Testis (tissue), 3 donors: ENCODE results near the gene C11orf65. TPM values are rescaled to one million over a fixed set of nuclear protein-coding genes. Genes with fewer than 3 reads are reported as not detected.

Experiments used
- DNase-seq: peaks from one replicate; pipeline ENCODE4 v3.0.0-alpha.2; 2019
- H3K27ac ChIP-seq, 2 donors: fragments of 200-600 bp; sonication (generic); one replicate each; pipeline ENCODE4 v1.5.1; 2019
- H3K27me3 ChIP-seq: fragments of 200-600 bp; sonication (generic); one replicate; pipeline ENCODE4 v1.5.1; 2019
- H3K36me3 ChIP-seq: fragments of 200-600 bp; sonication (generic); one replicate; pipeline ENCODE4 v1.5.1; 2017; ENCODE audit warnings: low read depth; ENCODE audit errors: missing control alignments
- H3K4me1 ChIP-seq: fragments of 200-600 bp; sonication (generic); one replicate; pipeline ENCODE4 v1.5.1; 2019
- H3K4me3 ChIP-seq, 2 donors: fragments of 200-600 bp; sonication (generic); one replicate each; pipeline ENCODE4 v1.5.1; 2017 to 2019
- H3K9me3 ChIP-seq: fragments of 200-600 bp; sonication (generic); one replicate; pipeline ENCODE4 v1.5.1; 2017
- CTCF ChIP-seq, 3 experiments: fragments of 450-650 bp in 2 of 3; fragments of 200-600 bp in 1 of 3; sonication (generic) in 1 of 3; IDR thresholded peaks; one replicate each; pipeline ENCODE4 v1.5.1; 2016 to 2019; ENCODE audit warnings: antibody characterized with exemption in 3 of 3, mild to moderate bottlenecking in 2 of 3, moderate library complexity in 1 of 3
- POLR2A ChIP-seq: fragments of 450-650 bp; IDR thresholded peaks from one replicate; pipeline ENCODE4 v1.6.1; 2017; ENCODE audit warnings: antibody characterized with exemption, mild to moderate bottlenecking, moderate library complexity
- WGBS, 2 donors: methylation state at CpG; one replicate each; pipeline ENCODE4 v1.1.5; 2018; 5-methylcytosine and 5-hydroxymethylcytosine counted together
- intact Hi-C: fragments of 100-400 bp; cut with DNase I; formaldehyde crosslinking; loops from one replicate; pipeline ENCODE4 v1.15.1; 2023; ENCODE audit warnings: low total_unique reads
- polyA plus RNA-seq: library from polyadenylated mRNA; stranded (reverse); fragments of 350-450 nt; fragmentation: Illumina TruSeq; extraction: RNeasy Lipid Tissue Mini Kit (QIAGEN cat#74804); gene quantifications from one replicate; pipeline ENCODE4 v1.2.3, GENCODE V29; 2014; ENCODE audit warnings: low read depth, low replicate concordance; ENCODE audit not compliant: insufficient read depth
- total RNA-seq, 2 donors: library from RNA; depleted of rRNA; stranded (reverse); fragments of >200 nt; gene quantifications; one replicate each; pipeline ENCODE4 v1.2.3, GENCODE V29; 2016

Gene C11orf65
- total and polyA plus RNA-seq, 3 donors from 2014 or later = 22.1 to 69.7 (median 48.9) TPM

- no peak for DNase-seq
- WGBS, 2 donors = 88 to 97% methylated on average over 2 of the region's 2 CpGs
- H3K36me3 ChIP-seq = no peaks in the 10 kb centered on the region
- H3K4me3 ChIP-seq = no peak overlapping the region
- H3K27me3 ChIP-seq = no peaks in the 10 kb centered on the region
- H3K9me3 ChIP-seq = no peaks in the 10 kb centered on the region
- intact Hi-C loops = no loop called here
- no peak for TF ChIP-seq CTCF (IDR thresholded peaks at IDR 0.05)
- no peak for TF ChIP-seq POLR2A
- H3K4me1 ChIP-seq = no peaks in the 10 kb centered on the region
- no peak overlapping the region for H3K27ac ChIP-seq
Observed at GRCh38 chr11:108338750-108339149, 128.6 kb downstream of the C11orf65 start.

- no peak for TF ChIP-seq POLR2A
- no peak for TF ChIP-seq CTCF (IDR thresholded peaks at IDR 0.05)
- 93 to 94% methylated on average over 2 of the region's 2 CpGs for WGBS, 2 donors
- intact Hi-C loops = no loop called here
- H3K27ac ChIP-seq = no peak overlapping the region
- H3K9me3 ChIP-seq = no peaks in the 10 kb centered on the region
- no peak for DNase-seq
- no peaks in the 10 kb centered on the region for H3K4me1 ChIP-seq
- no peaks in the 10 kb centered on the region for H3K36me3 ChIP-seq
- H3K27me3 ChIP-seq = no peaks in the 10 kb centered on the region
- H3K4me3 ChIP-seq = no peak overlapping the region
Observed at GRCh38 chr11:108333403-108333899, 133.9 kb downstream of the C11orf65 start.

Other genes starting within 250 kb of the C11orf65 start
- 10 to 100 TPM; 20.9 to 24.3 TPM for gene NPAT, start 244.9 kb downstream of the C11orf65 start, total RNA-seq
- 7.9 TPM for gene NPAT, start 244.9 kb downstream of the C11orf65 start, polyA plus RNA-seq
- gene ATM, start 244.5 kb downstream of the C11orf65 start, total RNA-seq = 10 to 100 TPM; 92.3 to 95.4 TPM
- gene ATM, start 244.5 kb downstream of the C11orf65 start, polyA plus RNA-seq = 19.3 TPM
- gene POGLUT3, start 30.9 kb upstream of the C11orf65 start, total RNA-seq = 10 to 100 TPM in 1 of 2 donors, 1 to 10 TPM in 1; 6.5 to 10.5 TPM
- 10.7 TPM for gene POGLUT3, start 30.9 kb upstream of the C11orf65 start, polyA plus RNA-seq
- gene EXPH5, start 126.2 kb upstream of the C11orf65 start, total RNA-seq = under 1 TPM; 0.62 to 0.71 TPM
- gene EXPH5, start 126.2 kb upstream of the C11orf65 start, polyA plus RNA-seq = 1.3 TPM
- gene DDX10, start 197.5 kb upstream of the C11orf65 start, total RNA-seq = 10 to 100 TPM; 59.2 to 64.4 TPM
- 25.7 TPM for gene DDX10, start 197.5 kb upstream of the C11orf65 start, polyA plus RNA-seq